Measurements from ENCODE around the gene TRIO.

- TF ChIP-seq ZNF362 (tag by site-specific recombination; IDR thresholded peaks at IDR 0.05) (no peak), YY2 (tag by site-specific recombination; IDR thresholded peaks at IDR 0.05) (no peak), ZFP3 (tag by site-specific recombination; IDR thresholded peaks at IDR 0.05; ENCODE audit: low read depth) (no peak), ZNF174 (tag by site-specific recombination; IDR thresholded peaks at IDR 0.05) (no peak), CTCF (tag by site-specific recombination; IDR thresholded peaks at IDR 0.05) (no peak), ZNF645 (tag by site-specific recombination; IDR thresholded peaks at IDR 0.05) (no peak), ZNF76 (tag by site-specific recombination; IDR thresholded peaks at IDR 0.05; ENCODE audit: borderline replicate concordance, low read depth) (no peak), SETDB1 (IDR thresholded peaks at IDR 0.05; ENCODE audit: insufficient read length, low read length) (no peak), ZFP37 (tag by site-specific recombination; IDR thresholded peaks at IDR 0.05) (no peak), GLIS1 (tag by site-specific recombination; IDR thresholded peaks at IDR 0.05) (no peak), ZXDB (tag by site-specific recombination; IDR thresholded peaks at IDR 0.05) (no peak; the same call in 1 of the 2 replicates), ZBTB11 (tag by site-specific recombination; conservative IDR thresholded peaks at IDR 0.05; ENCODE audit: low read depth) (no peak)
Observed at GRCh38 chr5:14173377-14174229, 30.5 kb downstream of the TRIO start.
